HG03196 (cell line): ENCODE data around the gene SPEF1.

Source experiments
- ATAC-seq: cut with Tn5 transposase; IDR thresholded peaks from one replicate; pipeline ENCODE4 v1.9.1; 2021; ENCODE audit not compliant: unreplicated experiment

SPEF1 gene

DNA sequence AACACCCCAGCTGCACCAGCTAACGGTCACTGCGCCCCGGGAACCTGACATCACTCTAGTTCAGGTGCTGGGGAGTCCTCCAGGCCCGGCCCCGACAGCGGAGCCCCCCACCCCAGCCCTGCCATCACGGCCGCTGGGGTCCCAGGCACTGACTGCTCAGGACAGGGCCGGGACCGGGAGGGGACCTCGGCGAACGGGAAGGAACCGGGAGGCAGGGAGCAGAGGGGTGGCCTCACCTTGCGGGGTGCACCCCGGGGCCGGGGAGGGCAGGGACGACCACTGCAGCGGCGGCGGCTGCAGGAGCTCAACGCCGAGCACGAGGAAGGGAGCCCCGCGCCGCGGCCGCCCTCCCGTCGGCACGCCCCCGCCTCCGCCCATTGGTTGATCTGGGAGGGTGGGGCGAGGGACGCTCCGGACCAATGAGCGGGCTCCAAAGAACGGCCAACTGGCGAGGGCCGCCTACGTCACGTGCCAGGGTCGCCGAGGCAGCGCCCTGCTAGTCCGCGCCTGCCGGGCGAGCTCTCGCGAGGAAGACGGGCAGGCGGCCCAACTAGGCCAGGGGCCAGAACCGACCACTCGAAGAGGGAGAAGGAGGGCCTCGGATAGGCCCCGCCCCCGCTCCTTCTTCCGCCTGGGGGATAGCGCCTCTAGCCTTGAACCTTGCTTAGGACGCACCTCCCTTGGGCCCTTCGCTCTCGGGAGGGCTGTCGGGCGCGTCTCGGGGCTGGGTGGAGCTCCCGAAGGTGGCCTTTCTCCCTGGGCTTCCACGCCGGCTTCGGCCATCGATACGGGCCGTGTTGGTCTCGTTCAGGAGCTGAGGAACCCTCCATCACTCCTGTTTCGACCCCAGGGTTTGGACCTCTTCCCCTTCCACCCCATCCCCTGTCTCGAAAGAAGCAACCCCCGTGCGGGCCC is 13.6 kb downstream of the SPEF1 start, which contains the start of gene ADISSP:
Gene ADISSP, minus strand, starts transcription at position 327 of the 915 bp plus-strand sequence. CDS start 7,653 bp downstream, outside the sequence.
- ATAC-seq = peak; percentile 92

GRCh38 chr20:3767110-3767426 is 14.2 kb downstream of the SPEF1 start:
- ATAC-seq = no peak

GRCh38 chr20:3766422-3767109 is 14.7 kb downstream of the SPEF1 start:
- ATAC-seq = no peak

- ATAC-seq = no peak
Measured at GRCh38 chr20:3765171-3765882, 15.9 kb downstream of the SPEF1 start.

- ATAC-seq = no peak
Measured at GRCh38 chr20:3764659-3765058, 16.6 kb downstream of the SPEF1 start.

GRCh38 chr20:3763671-3764601 is 17.3 kb downstream of the SPEF1 start:
- no peak for ATAC-seq

DNA sequence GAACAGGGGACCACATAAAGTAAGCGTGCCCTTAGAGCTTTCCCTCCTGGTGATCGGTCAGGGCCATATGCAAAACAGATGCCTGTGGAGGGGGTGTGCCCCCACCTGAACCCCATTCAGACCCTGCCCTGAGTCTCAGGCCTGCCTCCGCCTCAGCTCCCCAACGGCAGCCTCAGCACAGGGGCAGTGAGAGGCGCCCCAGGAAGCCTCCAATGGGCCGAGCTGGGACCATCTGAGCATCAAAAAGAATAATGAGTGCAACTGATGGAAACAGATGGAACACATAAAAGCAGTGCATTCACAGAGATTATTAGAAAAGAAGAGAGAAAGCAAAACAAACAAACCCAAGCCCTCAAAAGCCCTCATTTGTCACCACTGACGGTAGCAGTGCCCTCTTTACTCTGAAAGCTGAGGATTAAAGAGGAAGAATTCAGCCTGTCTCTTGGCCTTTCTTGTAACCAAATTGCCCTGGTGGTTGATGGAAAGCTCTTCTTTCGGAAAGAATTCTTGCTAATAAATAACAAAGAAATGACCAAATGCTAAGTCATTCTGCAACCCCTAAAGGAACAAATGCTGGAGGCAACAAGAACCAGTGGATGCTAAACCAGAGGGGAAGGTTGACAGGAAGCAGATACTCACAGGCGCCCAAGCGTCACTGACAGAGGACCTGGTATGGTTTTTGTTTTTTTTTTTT is 20.4 kb downstream of the SPEF1 start:
- ATAC-seq = no peak

GRCh38 chr20:3759884-3760283 is 21.4 kb downstream of the SPEF1 start:
- ATAC-seq = no peak

DNA sequence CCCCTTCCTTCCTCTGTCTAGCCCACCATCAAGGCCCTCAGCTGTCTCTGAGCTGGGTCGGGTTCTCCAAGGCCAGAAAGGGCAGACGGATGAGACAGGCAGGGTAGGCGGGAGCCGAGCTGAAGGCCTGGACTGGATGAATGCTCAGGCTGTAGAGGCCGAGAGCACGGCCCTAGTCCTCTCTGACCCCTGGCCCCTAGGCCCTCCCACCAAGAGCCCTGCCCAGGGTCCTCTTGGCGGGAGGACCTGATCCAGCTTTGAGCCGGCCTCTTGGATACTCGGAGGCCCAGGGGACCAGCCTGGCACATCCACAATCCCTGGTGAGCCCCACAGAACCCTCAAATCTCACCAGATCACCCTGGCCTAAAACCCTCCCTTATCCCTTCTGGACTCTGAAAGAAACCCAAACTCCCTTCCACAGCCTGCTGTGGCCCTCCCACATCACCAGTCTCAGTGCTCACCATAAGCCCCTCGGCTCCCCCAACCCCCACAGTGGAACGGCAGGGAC is 21.9 kb downstream of the SPEF1 start:
- ATAC-seq = no peak

DNA sequence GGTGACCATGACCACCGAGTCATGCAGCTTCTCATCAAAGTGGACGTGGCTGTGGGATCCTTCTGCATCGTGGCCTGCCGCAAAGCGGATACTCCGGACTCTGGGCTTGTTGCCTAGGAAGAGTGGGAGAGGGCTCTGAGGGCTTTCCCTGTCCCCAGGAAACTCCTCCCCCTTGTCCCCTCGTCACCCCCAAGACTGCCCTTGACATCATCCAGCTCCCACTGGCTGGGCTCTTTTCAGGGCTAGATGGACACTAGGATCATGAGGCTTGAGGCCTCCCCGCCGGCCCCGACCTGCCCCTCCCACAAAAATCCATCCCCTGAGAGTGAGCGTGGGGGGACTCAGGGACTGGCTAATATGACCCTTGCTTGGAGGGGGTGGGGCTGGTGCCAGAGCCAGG is 22.7 kb downstream of the SPEF1 start:
- no peak for ATAC-seq

DNA sequence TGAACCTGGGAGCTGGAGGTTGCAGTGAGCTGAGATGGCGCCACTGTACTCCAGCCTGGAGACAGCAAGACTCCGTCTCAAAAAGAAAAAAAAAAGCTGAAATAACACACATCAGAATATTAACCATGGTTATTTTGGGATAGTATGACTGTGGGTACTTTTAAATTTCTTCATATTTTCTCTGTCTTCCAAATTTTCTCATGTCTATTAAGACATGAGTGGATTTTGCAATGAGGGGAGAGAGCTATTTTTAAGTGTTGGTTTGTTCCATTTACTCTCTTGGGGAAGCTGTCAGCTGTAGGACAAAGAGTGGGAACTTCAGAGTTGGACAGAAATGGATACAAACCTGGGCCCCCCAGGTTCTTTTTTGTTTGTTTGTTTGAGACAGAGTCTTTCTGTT is 24.0 kb downstream of the SPEF1 start:
- ATAC-seq = no peak

GRCh38 chr20:3755814-3756480 is 25.3 kb downstream of the SPEF1 start:
- no peak for ATAC-seq

- no peak for ATAC-seq
Measured at GRCh38 chr20:3755269-3755668, 26.0 kb downstream of the SPEF1 start.

- no peak for ATAC-seq
Measured at GRCh38 chr20:3754276-3754630, 27.0 kb downstream of the SPEF1 start.

- ATAC-seq = no peak
Measured at GRCh38 chr20:3753501-3754275, 27.6 kb downstream of the SPEF1 start.

DNA sequence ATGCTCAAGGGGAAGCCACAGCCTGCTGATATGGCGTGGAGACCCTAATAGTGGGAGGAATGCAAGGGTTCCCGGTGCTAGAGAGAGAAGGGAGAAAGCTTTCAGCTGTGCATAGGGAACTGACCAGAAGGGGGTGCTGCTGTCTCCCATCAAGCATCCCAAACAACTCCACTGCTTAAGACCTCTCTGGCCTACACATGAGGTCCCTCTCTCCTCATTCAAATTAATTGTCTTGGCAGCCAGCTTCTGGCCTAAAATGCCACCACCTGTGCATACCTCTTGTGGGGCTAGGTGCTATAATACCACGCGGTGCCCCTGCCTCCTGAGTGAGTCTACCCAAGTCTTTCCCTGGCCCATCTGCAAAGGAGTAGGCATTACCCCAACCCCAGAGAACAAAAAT is 28.1 kb downstream of the SPEF1 start:
- no peak for ATAC-seq

GRCh38 chr20:3752386-3752759 is 28.9 kb downstream of the SPEF1 start:
- ATAC-seq = no peak

GRCh38 chr20:3751675-3752385 is 29.4 kb downstream of the SPEF1 start:
- ATAC-seq = no peak
